ENCODE results near the gene RSRC1.

Gene RSRC1

DNA sequence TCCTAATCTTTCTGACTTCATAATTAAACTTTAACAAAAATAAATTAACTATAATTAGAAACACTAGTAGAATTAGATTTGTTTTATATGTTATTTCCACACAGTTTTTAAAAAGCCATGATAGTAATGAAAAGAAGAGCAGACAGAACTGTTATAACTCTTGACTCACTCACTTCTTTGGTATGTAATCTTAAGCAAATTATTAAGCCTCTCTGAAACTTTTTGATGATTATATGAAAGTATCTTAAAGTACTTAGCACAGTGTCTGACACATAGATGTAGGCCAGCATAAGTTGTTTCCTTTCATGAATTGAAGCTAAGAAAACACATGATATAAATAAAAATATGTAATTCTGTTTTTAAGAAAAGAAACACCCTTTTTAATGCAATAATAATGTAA lies 337.5 kb downstream of the RSRC1 start:
- Histone ChIP-seq H3K27ac (ENCODE audit: low read depth, low read length) (no peak overlapping the region), H3K4me3 (ENCODE audit: low read length) (no peak overlapping the region), H3K4me1 (ENCODE audit: control insufficient read depth, low read length) (peaks cover 8% of the 10 kb centered on the region), H4K20me1 (ENCODE audit: control insufficient read depth, insufficient read depth, low read depth, low read length) (no peaks in the 10 kb centered on the region), H3K4me2 (ENCODE audit: low read length) (no peak overlapping the region), H3K9me3 (ENCODE audit: control insufficient read depth, insufficient read depth, low read length) (no peaks in the 10 kb centered on the region), H3K79me2 (ENCODE audit: control insufficient read depth, low read length) (no peaks in the 10 kb centered on the region), H3F3A (ENCODE audit: control insufficient read depth, insufficient read depth) (no peaks in the 10 kb centered on the region), H3K9me2 (replicated peaks; ENCODE audit: control insufficient read depth, low read length) (no peaks in the 10 kb centered on the region), H3K36me3 (ENCODE audit: control insufficient read depth, low read length) (peaks cover 7% of the 10 kb centered on the region), H3K27me3 (ENCODE audit: control insufficient read depth, low read length) (no peaks in the 10 kb centered on the region)
- no peak for TF ChIP-seq EZH2phosphoT487 (IDR thresholded peaks at IDR 0.05; ENCODE audit: borderline replicate concordance, low read length)
- TF ChIP-seq, protein P1, sequence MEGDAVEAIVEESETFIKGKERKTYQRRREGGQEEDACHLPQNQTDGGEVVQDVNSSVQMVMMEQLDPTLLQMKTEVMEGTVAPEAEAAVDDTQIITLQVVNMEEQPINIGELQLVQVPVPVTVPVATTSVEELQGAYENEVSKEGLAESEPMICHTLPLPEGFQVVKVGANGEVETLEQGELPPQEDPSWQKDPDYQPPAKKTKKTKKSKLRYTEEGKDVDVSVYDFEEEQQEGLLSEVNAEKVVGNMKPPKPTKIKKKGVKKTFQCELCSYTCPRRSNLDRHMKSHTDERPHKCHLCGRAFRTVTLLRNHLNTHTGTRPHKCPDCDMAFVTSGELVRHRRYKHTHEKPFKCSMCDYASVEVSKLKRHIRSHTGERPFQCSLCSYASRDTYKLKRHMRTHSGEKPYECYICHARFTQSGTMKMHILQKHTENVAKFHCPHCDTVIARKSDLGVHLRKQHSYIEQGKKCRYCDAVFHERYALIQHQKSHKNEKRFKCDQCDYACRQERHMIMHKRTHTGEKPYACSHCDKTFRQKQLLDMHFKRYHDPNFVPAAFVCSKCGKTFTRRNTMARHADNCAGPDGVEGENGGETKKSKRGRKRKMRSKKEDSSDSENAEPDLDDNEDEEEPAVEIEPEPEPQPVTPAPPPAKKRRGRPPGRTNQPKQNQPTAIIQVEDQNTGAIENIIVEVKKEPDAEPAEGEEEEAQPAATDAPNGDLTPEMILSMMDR (IDR thresholded peaks at IDR 0.05; ENCODE audit: low read depth, low read length, poor library complexity, severe bottlenecking) = no peak

DNA sequence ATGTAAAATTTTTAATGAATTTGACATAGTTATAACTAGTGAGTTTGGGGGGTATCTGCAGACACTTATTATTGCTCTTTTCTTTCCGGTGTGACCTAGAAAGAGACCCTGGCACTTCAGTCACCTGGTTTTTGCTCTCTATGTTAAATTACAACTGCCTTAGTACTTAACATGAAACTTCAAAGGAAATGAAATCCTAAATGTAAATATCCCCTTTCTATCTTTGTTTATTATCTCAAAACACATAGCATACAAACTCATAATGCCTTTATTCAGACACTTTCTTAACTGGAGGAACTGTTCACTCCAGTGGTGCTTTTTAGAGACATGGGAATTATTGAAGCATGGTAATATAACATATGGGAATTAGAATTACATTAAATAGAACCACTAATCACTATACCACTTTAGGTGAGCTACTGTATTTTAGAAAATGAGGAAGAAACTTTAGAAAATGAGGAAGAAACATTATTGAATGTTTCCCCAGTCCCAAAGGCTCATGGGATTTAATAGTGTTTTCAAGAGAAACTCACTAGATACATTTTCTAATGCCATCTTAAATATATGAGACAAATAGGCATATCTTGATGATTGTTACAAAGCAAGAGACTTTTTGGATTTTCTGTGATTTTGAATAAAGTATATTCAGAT lies 341.6 kb downstream of the RSRC1 start:
- no peak overlapping the region for H3K4me2 ChIP-seq (ENCODE audit: low read length)

DNA sequence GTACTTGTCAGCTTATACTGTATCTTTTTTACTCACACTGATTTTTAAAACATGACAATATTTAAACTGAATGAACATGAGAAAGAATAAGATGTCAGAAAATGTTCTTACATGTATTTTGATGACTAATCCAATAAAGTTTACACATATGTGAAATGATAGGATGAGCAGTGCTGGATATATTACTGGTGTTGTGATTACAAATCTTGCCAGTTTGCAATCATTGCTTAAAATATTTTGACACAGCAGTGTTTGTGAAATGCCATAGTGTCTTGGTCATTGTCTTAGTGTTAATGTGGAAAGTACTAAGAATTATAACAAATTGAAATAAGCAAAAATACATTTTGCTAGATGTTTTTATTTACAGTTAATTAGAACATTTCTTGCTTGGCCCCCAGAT lies 342.4 kb downstream of the RSRC1 start:
- Histone ChIP-seq H4K20me1 (ENCODE audit: control insufficient read depth, insufficient read depth, low read depth, low read length) (no peaks in the 10 kb centered on the region), H3K36me3 (ENCODE audit: control insufficient read depth, low read length) (no peaks in the 10 kb centered on the region), H3K4me2 (ENCODE audit: low read length) (no peak overlapping the region), H3K9me2 (replicated peaks; ENCODE audit: control insufficient read depth, low read length) (no peaks in the 10 kb centered on the region), H3K4me1 (ENCODE audit: control insufficient read depth, low read length) (peaks cover 8% of the 10 kb centered on the region), H3K27ac (ENCODE audit: low read depth, low read length) (no peak overlapping the region), H3K79me2 (ENCODE audit: control insufficient read depth, low read length) (no peaks in the 10 kb centered on the region), H3F3A (ENCODE audit: control insufficient read depth, insufficient read depth) (no peaks in the 10 kb centered on the region), H3K9me3 (ENCODE audit: control insufficient read depth, insufficient read depth, low read length) (no peaks in the 10 kb centered on the region), H3K4me3 (ENCODE audit: low read length) (no peak overlapping the region), H3K27me3 (ENCODE audit: control insufficient read depth, low read length) (no peaks in the 10 kb centered on the region)
- TF ChIP-seq EZH2phosphoT487 (IDR thresholded peaks at IDR 0.05; ENCODE audit: borderline replicate concordance, low read length) = no peak
- TF ChIP-seq, protein P1 (IDR thresholded peaks at IDR 0.05; ENCODE audit: low read depth, low read length, poor library complexity, severe bottlenecking) = no peak

More for the DNA sequence above, 341.6 kb downstream of the RSRC1 start:
- Histone ChIP-seq H3K4me1 (ENCODE audit: control insufficient read depth, low read length) (peaks cover 8% of the 10 kb centered on the region), H3K36me3 (ENCODE audit: control insufficient read depth, low read length) (no peaks in the 10 kb centered on the region), H3K9me3 (ENCODE audit: control insufficient read depth, insufficient read depth, low read length) (no peaks in the 10 kb centered on the region), H3K9me2 (replicated peaks; ENCODE audit: control insufficient read depth, low read length) (no peaks in the 10 kb centered on the region), H3F3A (ENCODE audit: control insufficient read depth, insufficient read depth) (no peaks in the 10 kb centered on the region), H3K4me3 (ENCODE audit: low read length) (no peak overlapping the region), H4K20me1 (ENCODE audit: control insufficient read depth, insufficient read depth, low read depth, low read length) (no peaks in the 10 kb centered on the region), H3K27me3 (ENCODE audit: control insufficient read depth, low read length) (no peaks in the 10 kb centered on the region), H3K79me2 (ENCODE audit: control insufficient read depth, low read length) (no peaks in the 10 kb centered on the region), H3K27ac (ENCODE audit: low read depth, low read length) (no peak overlapping the region)
- TF ChIP-seq EZH2phosphoT487 (IDR thresholded peaks at IDR 0.05; ENCODE audit: borderline replicate concordance, low read length) = no peak
- TF ChIP-seq, protein P1 (IDR thresholded peaks at IDR 0.05; ENCODE audit: low read depth, low read length, poor library complexity, severe bottlenecking) = no peak

All from DOHH2 (cell line).